Measurements from ENCODE around the gene SND1. TPM values are rescaled to one million over a fixed set of nuclear protein-coding genes. Genes with fewer than 3 reads are reported as not detected.

SND1 gene
- total and polyA plus RNA-seq, 2 donors (not counting 3 experiments of a cell fraction or from before 2014, with no cell fraction given), result 116 to 249 TPM

DNA sequence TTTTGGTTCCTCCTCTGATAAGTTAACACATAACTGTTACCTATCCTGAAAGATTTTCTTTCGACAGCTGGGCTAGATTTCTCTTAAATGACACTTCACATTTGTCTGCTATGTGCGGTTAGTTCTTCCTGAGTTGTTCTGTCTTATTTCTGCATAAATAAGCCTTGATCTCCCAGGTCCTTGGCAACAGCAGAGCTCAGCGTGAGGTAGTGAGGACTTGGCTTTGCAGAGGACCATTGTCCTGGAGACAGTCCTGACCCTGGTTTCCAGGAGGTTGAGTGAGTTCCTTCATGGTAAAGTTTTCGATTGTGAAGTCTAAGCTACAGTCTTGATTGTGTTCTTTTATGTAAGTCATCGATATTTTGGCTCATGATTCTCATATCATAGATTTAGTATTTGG lies 23.7 kb downstream of the SND1 start:
- Histone ChIP-seq H3K9me1 (replicated peaks; ENCODE audit: control insufficient read depth, extremely low read depth, insufficient read depth, low read length) (no peaks in the 10 kb centered on the region), H3K9ac (replicated peaks; ENCODE audit: extremely low read depth, insufficient read depth, low read length) (no peak overlapping the region), H3K79me2 (ENCODE audit: control insufficient read depth, insufficient read depth, low read length) (peaks cover 95% of the 10 kb centered on the region), H3K36me3 (ENCODE audit: control insufficient read depth in 2 of 2, extremely low read depth in 1 of 2, insufficient read depth in 2 of 2, low read length in 2 of 2) (peaks cover 0 to 8% of the 10 kb centered on the region in 2 experiments), H3K27ac (ENCODE audit: insufficient read depth, low read depth, low read length) (no peak overlapping the region), H3K4me1 (ENCODE audit: control insufficient read depth, extremely low read depth, insufficient read depth, low read length) (peaks cover 19% of the 10 kb centered on the region), H4K20me1 (replicated peaks; ENCODE audit: control insufficient read depth, extremely low read depth, insufficient read depth, low read length) (peaks cover 6% of the 10 kb centered on the region), H3K4me3 (replicated peaks in 1 of 3; ENCODE audit: insufficient read depth in 1 of 3, low read depth in 1 of 3, low read length in 3 of 3) (no peak overlapping the region), H3K9me3 (replicated peaks; ENCODE audit: control insufficient read depth, insufficient read depth, low read length) (no peaks in the 10 kb centered on the region), H2AFZ (ENCODE audit: low read depth, low read length) (no peak overlapping the region), H3K27me3 (ENCODE audit: control insufficient read depth in 2 of 2, insufficient read depth in 2 of 2, low read length in 2 of 2) (no peaks in the 10 kb centered on the region), H3K4me2 (ENCODE audit: insufficient read depth, low read length) (no peak overlapping the region)
- dilution Hi-C loops (cut with MboI; ENCODE audit: extremely low pct_ligation_motif_present, low sequenced_read_pairs) (no loop called here), intact Hi-C loops (cut with micrococcal nuclease) (loop anchor here (1.0 kb wide), 1 partner anchor 8 kb away; no protein-coding TSS in a partner anchor)
- ChIA-PET CTCF (interaction anchor here (1.1 kb wide), 1 partner anchor 9 kb away, joined by 3 read pairs; no protein-coding TSS in a partner anchor), POLR2A (no interaction called here)
- DNase-seq (ENCODE audit: low read depth, low spot score) (no peak), FAIRE-seq (no peak)
- no TSS peak for BruUV-seq (replicated peaks)
- TF ChIP-seq MYC (IDR thresholded peaks at IDR 0.05; ENCODE audit: low read depth, low read length), result no peak
- TF ChIP-seq FOS (IDR thresholded peaks at IDR 0.05; ENCODE audit: borderline replicate concordance, insufficient read depth, low read length), result no peak
- no peak for TF ChIP-seq EZH2 (IDR thresholded peaks at IDR 0.05; ENCODE audit: borderline replicate concordance, low read depth, low read length, severe bottlenecking)
- no peak for TF ChIP-seq JUN (IDR thresholded peaks at IDR 0.05; ENCODE audit: borderline replicate concordance, insufficient read depth, insufficient read length, low read depth)
- TF ChIP-seq, protein P1, sequence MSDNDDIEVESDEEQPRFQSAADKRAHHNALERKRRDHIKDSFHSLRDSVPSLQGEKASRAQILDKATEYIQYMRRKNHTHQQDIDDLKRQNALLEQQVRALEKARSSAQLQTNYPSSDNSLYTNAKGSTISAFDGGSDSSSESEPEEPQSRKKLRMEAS (IDR thresholded peaks at IDR 0.05; ENCODE audit: insufficient read depth, insufficient read length), result no peak
- no peak for TF ChIP-seq POLR2A (IDR thresholded peaks at IDR 0.05; ENCODE audit: low read depth, low read length)
- TF ChIP-seq POLR2AphosphoS5 (IDR thresholded peaks at IDR 0.05; ENCODE audit: insufficient read depth, low read depth, low read length), result no peak
- TF ChIP-seq, protein P2, sequence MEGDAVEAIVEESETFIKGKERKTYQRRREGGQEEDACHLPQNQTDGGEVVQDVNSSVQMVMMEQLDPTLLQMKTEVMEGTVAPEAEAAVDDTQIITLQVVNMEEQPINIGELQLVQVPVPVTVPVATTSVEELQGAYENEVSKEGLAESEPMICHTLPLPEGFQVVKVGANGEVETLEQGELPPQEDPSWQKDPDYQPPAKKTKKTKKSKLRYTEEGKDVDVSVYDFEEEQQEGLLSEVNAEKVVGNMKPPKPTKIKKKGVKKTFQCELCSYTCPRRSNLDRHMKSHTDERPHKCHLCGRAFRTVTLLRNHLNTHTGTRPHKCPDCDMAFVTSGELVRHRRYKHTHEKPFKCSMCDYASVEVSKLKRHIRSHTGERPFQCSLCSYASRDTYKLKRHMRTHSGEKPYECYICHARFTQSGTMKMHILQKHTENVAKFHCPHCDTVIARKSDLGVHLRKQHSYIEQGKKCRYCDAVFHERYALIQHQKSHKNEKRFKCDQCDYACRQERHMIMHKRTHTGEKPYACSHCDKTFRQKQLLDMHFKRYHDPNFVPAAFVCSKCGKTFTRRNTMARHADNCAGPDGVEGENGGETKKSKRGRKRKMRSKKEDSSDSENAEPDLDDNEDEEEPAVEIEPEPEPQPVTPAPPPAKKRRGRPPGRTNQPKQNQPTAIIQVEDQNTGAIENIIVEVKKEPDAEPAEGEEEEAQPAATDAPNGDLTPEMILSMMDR (IDR thresholded peaks at IDR 0.05; ENCODE audit: extremely low read depth in 1 of 2, insufficient read depth in 1 of 2, low read depth in 1 of 2, low read length in 2 of 2), result no peak

Measured in endothelial cell of umbilical vein (primary cell).